Glutamatergic neuron (in vitro differentiated cells): ENCODE data around the gene RIN1. TPM values are rescaled to one million over a fixed set of nuclear protein-coding genes. Genes with fewer than 3 reads are reported as not detected.
A peak's percentile ranks its signal among the peaks of the same experiment; 100 is the strongest.

Experiments
- DNase-seq: peaks from one replicate; pipeline ENCODE4 v3.0.0; 2022
- H3K27ac Mint-ChIP-seq: one replicate; pipeline ENCODE4 v1.8.0; 2020; ENCODE audit warnings: mild to moderate bottlenecking, mixed read lengths, inconsistent platforms; ENCODE audit not compliant: unreplicated experiment
- H3K27me3 Mint-ChIP-seq: one replicate; pipeline ENCODE4 v1.8.0; 2020; ENCODE audit warnings: mild to moderate bottlenecking, moderate library complexity, mixed read lengths, inconsistent platforms; ENCODE audit not compliant: unreplicated experiment
- H3K36me3 Mint-ChIP-seq: one replicate; pipeline ENCODE4 v1.8.0; 2020; ENCODE audit warnings: mild to moderate bottlenecking, mixed read lengths, inconsistent platforms; ENCODE audit not compliant: unreplicated experiment
- H3K4me1 Mint-ChIP-seq: one replicate; pipeline ENCODE4 v1.8.0; 2020; ENCODE audit warnings: mild to moderate bottlenecking, low read depth, mixed read lengths, inconsistent platforms; ENCODE audit not compliant: unreplicated experiment
- H3K4me3 Mint-ChIP-seq: one replicate; pipeline ENCODE4 v1.8.0; 2020; ENCODE audit warnings: mild to moderate bottlenecking, mixed read lengths, inconsistent platforms; ENCODE audit not compliant: unreplicated experiment
- H3K9me3 Mint-ChIP-seq: one replicate; pipeline ENCODE4 v1.8.0; 2020; ENCODE audit warnings: mild to moderate bottlenecking, moderate library complexity, mixed read lengths, inconsistent platforms; ENCODE audit not compliant: unreplicated experiment
- total RNA-seq: library from RNA; stranded (reverse); fragmentation: NEBNext Ultra II Directional; extraction: Animal tissue kit (Norgen Biotek cat#: 25700); gene quantifications from one replicate; pipeline ENCODE4 v1.2.1, GENCODE V29; 2021; ENCODE audit not compliant: unreplicated experiment
- TF ChIP-seq, protein P1 (sequence below): fragments of 200-600 bp; sonication (generic); IDR thresholded peaks from one replicate; pipeline ENCODE4 v1.5.0; 2021; ENCODE audit not compliant: partially characterized antibody, unreplicated experiment

RIN1 gene
- total RNA-seq, 1 donor from 2014 or later = 1.9 TPM

DNA sequence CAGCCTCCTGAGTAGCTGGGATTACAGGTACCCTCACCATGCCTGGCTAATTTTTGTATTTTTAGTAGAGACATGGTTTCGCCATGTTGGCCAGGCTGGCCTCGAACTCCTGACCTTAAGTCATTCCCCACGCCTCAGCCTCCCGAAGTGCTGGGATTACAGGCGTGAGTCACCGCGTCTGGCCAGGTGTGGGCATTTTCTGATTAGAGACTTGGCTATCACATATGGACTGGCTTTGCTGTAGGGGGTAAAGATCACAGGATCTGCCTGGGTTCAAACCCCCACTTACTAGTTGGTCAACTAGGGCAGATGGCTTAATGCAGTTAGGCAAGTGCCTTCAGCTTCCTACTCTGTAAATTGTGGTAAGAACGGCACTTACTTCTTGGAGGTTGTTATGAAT is 25.9 kb downstream of the RIN1 start:
- H3K4me1 Mint-ChIP-seq = peaks cover 30% of the 10 kb centered on the region

DNA sequence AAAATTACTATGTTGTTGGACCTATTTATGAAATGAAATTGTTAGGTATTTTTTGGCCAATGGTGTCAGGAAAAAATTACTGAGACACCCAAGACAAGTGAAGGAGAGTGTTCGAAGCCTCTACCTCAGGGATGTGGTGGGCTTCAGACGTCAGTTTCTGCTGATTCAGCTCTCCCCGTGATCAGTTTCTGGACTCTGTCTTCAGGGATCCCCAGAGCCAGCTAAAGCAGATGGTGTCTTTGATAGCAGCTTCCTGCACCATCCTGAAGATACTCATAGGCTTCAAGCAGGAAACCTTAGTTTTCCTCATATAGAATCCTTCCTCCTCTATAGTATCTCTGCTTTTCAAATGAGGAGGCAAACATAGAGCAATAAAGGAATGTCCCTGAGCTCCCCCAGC is 26.8 kb downstream of the RIN1 start:
- H3K9me3 Mint-ChIP-seq = peaks cover 7% of the 10 kb centered on the region
- DNase-seq = no peak
- H3K27me3 Mint-ChIP-seq = peaks cover 10% of the 10 kb centered on the region
- peak overlapping the region; percentile 84 for H3K27ac Mint-ChIP-seq
- TF ChIP-seq, protein P1, sequence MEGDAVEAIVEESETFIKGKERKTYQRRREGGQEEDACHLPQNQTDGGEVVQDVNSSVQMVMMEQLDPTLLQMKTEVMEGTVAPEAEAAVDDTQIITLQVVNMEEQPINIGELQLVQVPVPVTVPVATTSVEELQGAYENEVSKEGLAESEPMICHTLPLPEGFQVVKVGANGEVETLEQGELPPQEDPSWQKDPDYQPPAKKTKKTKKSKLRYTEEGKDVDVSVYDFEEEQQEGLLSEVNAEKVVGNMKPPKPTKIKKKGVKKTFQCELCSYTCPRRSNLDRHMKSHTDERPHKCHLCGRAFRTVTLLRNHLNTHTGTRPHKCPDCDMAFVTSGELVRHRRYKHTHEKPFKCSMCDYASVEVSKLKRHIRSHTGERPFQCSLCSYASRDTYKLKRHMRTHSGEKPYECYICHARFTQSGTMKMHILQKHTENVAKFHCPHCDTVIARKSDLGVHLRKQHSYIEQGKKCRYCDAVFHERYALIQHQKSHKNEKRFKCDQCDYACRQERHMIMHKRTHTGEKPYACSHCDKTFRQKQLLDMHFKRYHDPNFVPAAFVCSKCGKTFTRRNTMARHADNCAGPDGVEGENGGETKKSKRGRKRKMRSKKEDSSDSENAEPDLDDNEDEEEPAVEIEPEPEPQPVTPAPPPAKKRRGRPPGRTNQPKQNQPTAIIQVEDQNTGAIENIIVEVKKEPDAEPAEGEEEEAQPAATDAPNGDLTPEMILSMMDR = no peak
- H3K36me3 Mint-ChIP-seq = no peaks in the 10 kb centered on the region
- H3K4me3 Mint-ChIP-seq = peak overlapping the region; percentile 30
- peaks cover 26% of the 10 kb centered on the region for H3K4me1 Mint-ChIP-seq

More for the DNA sequence above, 25.9 kb downstream of the RIN1 start:
- Mint-ChIP-seq H3K27me3 (peaks cover 12% of the 10 kb centered on the region), H3K36me3 (no peaks in the 10 kb centered on the region), H3K4me3 (peak overlapping the region; percentile 30), H3K9me3 (peaks cover 10% of the 10 kb centered on the region), H3K27ac (no peak overlapping the region)
- DNase-seq = no peak
- TF ChIP-seq, protein P1 = no peak

DNA sequence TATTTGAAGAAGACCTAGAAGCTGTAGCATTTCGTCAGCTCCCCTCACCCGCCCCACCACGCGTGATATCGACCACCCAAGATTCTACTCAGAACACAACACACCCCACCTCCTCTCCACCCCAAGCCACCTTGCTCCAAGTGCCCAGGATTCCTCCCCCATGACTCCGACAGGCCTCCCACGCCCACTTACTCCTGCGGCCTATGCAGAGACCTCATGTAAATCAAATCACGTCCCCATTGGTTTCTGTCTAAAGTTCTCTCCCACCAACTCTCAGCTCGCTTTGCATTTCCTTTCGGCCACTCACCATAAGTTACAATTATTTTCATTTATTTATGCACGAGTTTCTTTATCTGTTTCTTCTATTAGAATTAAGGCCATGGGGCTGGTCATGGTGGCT is 33.6 kb downstream of the RIN1 start:
- TF ChIP-seq, protein P1 = no peak
- Mint-ChIP-seq H3K27me3 (peaks cover under 1% of the 10 kb centered on the region), H3K27ac (peak overlapping the region; percentile 23), H3K4me3 (no peak overlapping the region), H3K36me3 (no peaks in the 10 kb centered on the region), H3K9me3 (no peaks in the 10 kb centered on the region), H3K4me1 (no peaks in the 10 kb centered on the region)
- DNase-seq = no peak

DNA sequence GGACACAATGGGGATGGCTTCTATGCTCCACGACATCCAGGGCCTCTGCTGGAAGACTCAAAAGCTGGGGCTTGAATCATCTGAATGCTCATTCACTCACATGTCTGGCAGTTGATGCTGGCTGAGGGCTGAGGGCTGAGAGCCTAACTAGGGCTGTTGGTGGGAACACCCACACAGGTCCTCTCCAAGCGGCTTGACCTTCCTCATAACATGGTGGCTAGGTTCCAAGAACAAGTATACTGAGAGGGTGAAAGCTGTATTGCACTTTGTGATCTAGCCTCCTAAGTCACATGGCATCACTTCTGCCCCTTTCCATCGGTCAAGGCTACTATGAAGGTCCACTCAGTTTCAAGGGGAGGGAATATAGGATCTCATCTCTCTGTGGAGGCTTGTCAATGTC is 37.0 kb downstream of the RIN1 start:
- H3K4me3 Mint-ChIP-seq = no peak overlapping the region
- H3K27me3 Mint-ChIP-seq = peaks cover 5% of the 10 kb centered on the region
- H3K36me3 Mint-ChIP-seq = no peaks in the 10 kb centered on the region
- H3K4me1 Mint-ChIP-seq = no peaks in the 10 kb centered on the region
- peaks cover 3% of the 10 kb centered on the region for H3K9me3 Mint-ChIP-seq
- no peak overlapping the region for H3K27ac Mint-ChIP-seq
- TF ChIP-seq, protein P1 = no peak
- DNase-seq = no peak

DNA sequence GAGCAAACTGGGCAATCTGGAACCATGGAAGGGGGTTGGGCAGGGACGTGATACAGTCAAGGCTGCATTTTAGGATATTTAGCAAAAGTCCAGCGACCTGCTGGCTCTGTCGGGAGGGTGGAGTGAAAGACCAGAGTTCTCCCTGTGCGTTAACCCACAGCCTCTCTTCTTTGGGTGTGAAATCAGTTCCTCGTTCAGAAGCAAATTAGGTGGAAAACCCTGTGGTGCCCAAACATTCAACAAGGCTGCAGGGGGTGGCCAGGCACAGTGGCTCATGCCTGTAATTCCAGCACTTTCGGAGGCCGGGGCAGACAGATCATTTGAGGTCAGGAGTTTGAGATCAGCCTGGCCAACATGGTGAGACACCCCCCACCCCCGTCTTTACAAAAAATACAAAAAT is 38.6 kb downstream of the RIN1 start:
- Mint-ChIP-seq H3K27ac (no peak overlapping the region), H3K27me3 (peaks cover 7% of the 10 kb centered on the region), H3K36me3 (no peaks in the 10 kb centered on the region), H3K4me3 (no peak overlapping the region), H3K4me1 (peaks cover 8% of the 10 kb centered on the region), H3K9me3 (peaks cover 10% of the 10 kb centered on the region)
- DNase-seq = no peak
- TF ChIP-seq, protein P1 = no peak
